OCI-LY3 (cell line): ENCODE data around the gene VMO1.

Source experiments
- H2AFZ ChIP-seq: fragments of 200-600, 300-600 bp; shearing (Covaris generic); 2 replicates; pipeline ENCODE4 v1.6.0; 2014; ENCODE audit warnings: antibody characterized with exemption, low read depth, low read length
- H3K27ac ChIP-seq: fragments of 200-600, 300-600 bp; sonication (generic); 2 replicates; pipeline ENCODE4 v1.5.1; 2014; ENCODE audit warnings: mild to moderate bottlenecking, low read length, moderate library complexity, mixed read lengths
- H3K27me3 ChIP-seq: fragments of 200-600, 300-600 bp; sonication (generic); 2 replicates; pipeline ENCODE4 v1.6.1; 2014; ENCODE audit warnings: low read depth, low read length, mixed read lengths
- H3K36me3 ChIP-seq: fragments of 200-600, 300-600 bp; sonication (generic); replicated peaks from 2 replicates; pipeline ENCODE3; 2014; ENCODE audit warnings: low read depth, low read length, mixed read lengths
- H3K4me1 ChIP-seq: fragments of 300-600, 200-600 bp; sonication (generic); 2 replicates; pipeline ENCODE4 v1.6.1; 2014; ENCODE audit warnings: low read length, mixed read lengths
- H3K4me2 ChIP-seq: fragments of 200-600, 300-600 bp; sonication (generic); 2 replicates; pipeline ENCODE4 v1.6.1; 2014; ENCODE audit warnings: low read length, mixed read lengths
- H3K4me3 ChIP-seq: fragments of 300-600, 200-600 bp; sonication (generic); 2 replicates; pipeline ENCODE4 v1.5.1; 2014; ENCODE audit warnings: antibody characterized with exemption, mild to moderate bottlenecking, low read length, moderate library complexity
- H3K79me2 ChIP-seq: fragments of 300-600, 200-600 bp; shearing (Covaris generic); 2 replicates; pipeline ENCODE4 v1.6.1; 2014; ENCODE audit warnings: mild to moderate bottlenecking, low read length, mixed read lengths
- H3K9ac ChIP-seq: fragments of 300-600, 200-600 bp; shearing (Covaris generic); 2 replicates; pipeline ENCODE4 v1.6.0; 2014; ENCODE audit warnings: mild to moderate bottlenecking, low read length, moderate library complexity
- H3K9me3 ChIP-seq: fragments of 200-600, 300-600 bp; shearing (Covaris generic); 2 replicates; pipeline ENCODE4 v1.6.1; 2014; ENCODE audit warnings: low read length, mixed read lengths; ENCODE audit not compliant: insufficient read depth
- H4K20me1 ChIP-seq: fragments of 200-600, 300-600 bp; sonication (generic); 2 replicates; pipeline ENCODE4 v1.6.1; 2016; ENCODE audit warnings: low read length, mixed read lengths; ENCODE audit not compliant: insufficient read depth
- EZH2phosphoT487 ChIP-seq: fragments of 200-600 bp; shearing (Covaris generic); IDR thresholded peaks from 2 replicates; pipeline ENCODE4 v1.6.1; 2018; ENCODE audit warnings: antibody characterized with exemption, mixed run types, low read depth
- TF ChIP-seq, protein P1 (sequence below): fragments of 200-600, 300-600 bp; sonication (generic); IDR thresholded peaks from 2 replicates; pipeline ENCODE4 v1.5.1; 2014; ENCODE audit warnings: antibody characterized with exemption, low read length, low read depth

The VMO1 gene

GRCh38 chr17:4740025-4740351, 46.2 kb downstream of the VMO1 start:
- H3K36me3 ChIP-seq = no peaks in the 10 kb centered on the region
- peak overlapping the region; percentile 88 for H3K4me3 ChIP-seq
- H3K79me2 ChIP-seq = no peaks in the 10 kb centered on the region
- H3K27ac ChIP-seq = no peak overlapping the region
- TF ChIP-seq EZH2phosphoT487 = no peak
- TF ChIP-seq, protein P1, sequence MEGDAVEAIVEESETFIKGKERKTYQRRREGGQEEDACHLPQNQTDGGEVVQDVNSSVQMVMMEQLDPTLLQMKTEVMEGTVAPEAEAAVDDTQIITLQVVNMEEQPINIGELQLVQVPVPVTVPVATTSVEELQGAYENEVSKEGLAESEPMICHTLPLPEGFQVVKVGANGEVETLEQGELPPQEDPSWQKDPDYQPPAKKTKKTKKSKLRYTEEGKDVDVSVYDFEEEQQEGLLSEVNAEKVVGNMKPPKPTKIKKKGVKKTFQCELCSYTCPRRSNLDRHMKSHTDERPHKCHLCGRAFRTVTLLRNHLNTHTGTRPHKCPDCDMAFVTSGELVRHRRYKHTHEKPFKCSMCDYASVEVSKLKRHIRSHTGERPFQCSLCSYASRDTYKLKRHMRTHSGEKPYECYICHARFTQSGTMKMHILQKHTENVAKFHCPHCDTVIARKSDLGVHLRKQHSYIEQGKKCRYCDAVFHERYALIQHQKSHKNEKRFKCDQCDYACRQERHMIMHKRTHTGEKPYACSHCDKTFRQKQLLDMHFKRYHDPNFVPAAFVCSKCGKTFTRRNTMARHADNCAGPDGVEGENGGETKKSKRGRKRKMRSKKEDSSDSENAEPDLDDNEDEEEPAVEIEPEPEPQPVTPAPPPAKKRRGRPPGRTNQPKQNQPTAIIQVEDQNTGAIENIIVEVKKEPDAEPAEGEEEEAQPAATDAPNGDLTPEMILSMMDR = no peak
- H3K9ac ChIP-seq = peak overlapping the region; percentile 67; the same call in 1 of the 2 replicates
- H3K27me3 ChIP-seq = peaks cover 24% of the 10 kb centered on the region
- peak overlapping the region; percentile 74 for H3K4me2 ChIP-seq
- H3K9me3 ChIP-seq = no peaks in the 10 kb centered on the region
- peaks cover 10% of the 10 kb centered on the region; the same call in 1 of the 2 replicates for H3K4me1 ChIP-seq
- peak overlapping the region; percentile 66; the same call in 1 of the 2 replicates for H2AFZ ChIP-seq
- no peaks in the 10 kb centered on the region for H4K20me1 ChIP-seq

GRCh38 chr17:4739122-4740024, 46.8 kb downstream of the VMO1 start, which contains the start of the genes CXCL16 and ZMYND15:
TSS of gene CXCL16 (minus strand) at chr17:4739928. CDS start at chr17:4739339, 589 bp downstream.
TSS of gene ZMYND15 (plus strand) at chr17:4739833. CDS start at chr17:4740549, 716 bp downstream.
- Histone ChIP-seq H3K9me3 (no peaks in the 10 kb centered on the region), H4K20me1 (no peaks in the 10 kb centered on the region), H3K4me3 (peak within 1 kb of the TSS; percentile 88), H3K9ac (peak within 1 kb of the TSS; percentile 67), H3K79me2 (no peaks in the 10 kb centered on the region), H2AFZ (peak within 1 kb of the TSS; percentile 79), H3K27ac (no peak within 1 kb of the TSS), H3K4me1 (peaks cover 11% of the 10 kb centered on the region; the same call in 1 of the 2 replicates), H3K27me3 (peaks cover 24% of the 10 kb centered on the region), H3K4me2 (peak within 1 kb of the TSS; percentile 74), H3K36me3 (peaks cover 1% of the 10 kb centered on the region)
- TF ChIP-seq EZH2phosphoT487 = no peak
- TF ChIP-seq, protein P1 = no peak

- no peaks in the 10 kb centered on the region for H4K20me1 ChIP-seq
- peak overlapping the region; percentile 88 for H3K4me3 ChIP-seq
- no peaks in the 10 kb centered on the region for H3K79me2 ChIP-seq
- peaks cover 3% of the 10 kb centered on the region for H3K36me3 ChIP-seq
- no peak overlapping the region for H2AFZ ChIP-seq
- H3K9ac ChIP-seq = peak overlapping the region; percentile 67
- H3K4me1 ChIP-seq = peaks cover 21% of the 10 kb centered on the region
- TF ChIP-seq, protein P1 = no peak
- TF ChIP-seq EZH2phosphoT487 = no peak
- peak overlapping the region; percentile 74 for H3K4me2 ChIP-seq
- no peak overlapping the region for H3K27ac ChIP-seq
- no peaks in the 10 kb centered on the region for H3K9me3 ChIP-seq
- H3K27me3 ChIP-seq = peaks cover 24% of the 10 kb centered on the region
Measured at GRCh38 chr17:4738136-4739121, 47.7 kb downstream of the VMO1 start.
